HS-5 (cell line): Measurements from ENCODE around the gene ABCF1.

Experiments
- DNase-seq: peaks from one replicate; pipeline ENCODE4 v3.0.0-alpha.2; 2012; ENCODE audit warnings: low read depth

Gene ABCF1

GRCh38 chr6:30626484-30627366, 55.5 kb downstream of the ABCF1 start, which contains the start of gene ATAT1:
TSS of gene ATAT1 (plus strand) at chr6:30626874.
- no peak for DNase-seq

- no peak for DNase-seq
Observed at GRCh38 chr6:30635834-30636233, 64.6 kb downstream of the ABCF1 start.

GRCh38 chr6:30640481-30640880, 69.2 kb downstream of the ABCF1 start:
- no peak for DNase-seq

DNA sequence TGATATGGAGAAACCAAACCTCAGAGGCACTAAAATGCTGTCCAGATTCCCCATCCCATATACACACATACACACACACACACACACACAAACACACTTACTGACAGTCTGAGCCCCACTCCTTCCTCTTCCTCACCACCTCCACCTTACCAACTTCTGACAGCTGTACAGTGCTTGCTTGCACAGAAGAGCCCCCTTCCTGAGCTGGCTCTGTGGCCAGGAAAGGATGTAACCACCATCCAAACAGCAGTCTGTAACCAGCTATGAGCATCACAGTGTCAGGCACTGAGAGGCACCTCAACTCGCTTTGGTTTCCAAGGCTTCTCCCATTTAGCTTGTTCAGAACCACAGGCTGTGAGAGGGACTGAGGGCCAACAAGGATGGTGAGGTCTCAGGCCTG, 69.8 kb downstream of the ABCF1 start:
- no peak for DNase-seq
